ENCODE data around the gene FCHO1. TPM values are rescaled to one million over a fixed set of nuclear protein-coding genes. Genes with fewer than 3 reads are reported as not detected.
A peak's percentile ranks its signal among the peaks of the same experiment; 100 is the strongest.

The FCHO1 gene
- total and polyA plus RNA-seq, 10 of the 15 experiments (the other 5 are each of a cell fraction or from before 2014, with no cell fraction given), result 0.14 to 45.8 (median 15.8) TPM

- H3K4me3 ChIP-seq, result no peak overlapping the region
- ChIA-PET RAD21 (ENCODE audit: unreplicated experiment) (interaction anchor here (1.3 kb wide), 1 partner anchor 27 kb away, joined by 4 read pairs; no protein-coding TSS in a partner anchor), CTCF (interaction anchor here (1.7 kb wide), 1 partner anchor 28 kb away, joined by 4 read pairs; no protein-coding TSS in a partner anchor), SMC1A (ENCODE audit: uncharacterized antibody, unreplicated experiment) (interaction anchor here (0.8 to 1.9 kb wide), 2 partner anchors 28 to 49 kb away, joined by 3 to 5 read pairs; no protein-coding TSS in a partner anchor), POLR2A (no interaction called here)
- no peaks in the 10 kb centered on the region; the same call in 2 of the 3 replicates for H3K9me3 ChIP-seq (replicated peaks; ENCODE audit: control insufficient read depth, insufficient read depth, low read length)
- no peak overlapping the region for H2AFZ ChIP-seq (ENCODE audit: control insufficient read depth, low read depth, low read length)
- H3K27ac ChIP-seq (ENCODE audit: control insufficient read depth, insufficient read depth), result no peak overlapping the region
- peaks cover 2% of the 10 kb centered on the region for H3K79me2 ChIP-seq (ENCODE audit: control insufficient read depth, insufficient read depth, low read length)
- DNase-seq (ENCODE audit: low read depth, low spot score) (no peak), FAIRE-seq (no peak), ATAC-seq (no peak)
- no peak overlapping the region for H3K4me2 ChIP-seq (ENCODE audit: control insufficient read depth, insufficient read depth)
- H3K4me1 ChIP-seq (ENCODE audit: control insufficient read depth, insufficient read depth, low read length), result peaks cover 2% of the 10 kb centered on the region
- WGBS (ENCODE audit: insufficient coverage, insufficient replicate concordance, low lambda C conversion rate, missing lambda C conversion rate), result 95% methylated on average over 49 of the region's 62 CpGs
- H4K20me1 ChIP-seq (ENCODE audit: control insufficient read depth, insufficient read depth), result 0 out of 2 replicates have a peak, but pooled peaks cover 2% of the 10 kb centered on the region
- H3K36me3 ChIP-seq (ENCODE audit: control insufficient read depth in 2 of 2, insufficient read depth in 2 of 2, low read length in 1 of 2), result peaks cover 12 to 32% of the 10 kb centered on the region in 2 experiments; a peak in 3 of 4 replicates
- H3K9ac ChIP-seq (ENCODE audit: control insufficient read depth, insufficient read depth, low read length), result no peak overlapping the region
- intact Hi-C loops (cut with micrococcal nuclease; ENCODE audit: unreplicated experiment), result no loop called here
- in situ Hi-C loops (cut with MboI), result no loop called here
- BruUV-seq (replicated peaks), result no TSS peak
- no peaks in the 10 kb centered on the region for H3K27me3 ChIP-seq (replicated peaks in 1 of 2; ENCODE audit: control insufficient read depth in 2 of 2, insufficient read depth in 2 of 2, low read length in 1 of 2)
- TF ChIP-seq POLR2A (IDR thresholded peaks at IDR 0.05; ENCODE audit: low read depth, low read length) (peak; percentile 42), MLLT1 (IDR thresholded peaks at IDR 0.05) (no peak)
Observed at GRCh38 chr19:17726964-17727773, 24.1 kb upstream of the FCHO1 start.

- H3K9ac ChIP-seq (ENCODE audit: control insufficient read depth, insufficient read depth, low read length), result no peak overlapping the region
- TF ChIP-seq ZSCAN29 (IDR thresholded peaks at IDR 0.05) (no peak), IRF5 (IDR thresholded peaks at IDR 0.05; ENCODE audit: borderline replicate concordance) (no peak), NRF1 (conservative IDR thresholded peaks at IDR 0.05; ENCODE audit: low read depth, low read length) (no peak), HDAC6 (IDR thresholded peaks at IDR 0.05; ENCODE audit: unreplicated experiment) (no peak), ZNF207 (IDR thresholded peaks at IDR 0.05; ENCODE audit: borderline replicate concordance) (no peak), KDM1A (IDR thresholded peaks at IDR 0.05; ENCODE audit: borderline replicate concordance) (no peak), GABPA (IDR thresholded peaks at IDR 0.05; ENCODE audit: low read depth) (no peak), NFIC (IDR thresholded peaks at IDR 0.05; ENCODE audit: low read depth, low read length) (no peak), YBX1 (IDR thresholded peaks at IDR 0.05) (no peak)
Observed at GRCh38 chr19:17727843-17728242, 23.4 kb upstream of the FCHO1 start.

More at GRCh38 chr19:17727843-17728242, 23.4 kb upstream of the FCHO1 start:
- DNase-seq (ENCODE audit: low read depth, low spot score) (no peak), FAIRE-seq (no peak), ATAC-seq (no peak)
- no TSS peak for BruUV-seq (replicated peaks)
- Histone ChIP-seq H3K4me2 (ENCODE audit: control insufficient read depth, insufficient read depth) (no peak overlapping the region), H3K36me3 (ENCODE audit: control insufficient read depth in 2 of 2, insufficient read depth in 2 of 2, low read length in 1 of 2) (peaks cover 12 to 32% of the 10 kb centered on the region in 2 experiments; a peak in 3 of 4 replicates), H3K27ac (ENCODE audit: control insufficient read depth, insufficient read depth) (no peak overlapping the region), H3K79me2 (ENCODE audit: control insufficient read depth, insufficient read depth, low read length) (peaks cover 2% of the 10 kb centered on the region), H3K27me3 (replicated peaks in 1 of 2; ENCODE audit: control insufficient read depth in 2 of 2, insufficient read depth in 2 of 2, low read length in 1 of 2) (no peaks in the 10 kb centered on the region), H4K20me1 (ENCODE audit: control insufficient read depth, insufficient read depth) (0 out of 2 replicates have a peak, but pooled peaks cover 2% of the 10 kb centered on the region), H3K9me3 (replicated peaks; ENCODE audit: control insufficient read depth, insufficient read depth, low read length) (no peaks in the 10 kb centered on the region; the same call in 2 of the 3 replicates), H3K4me3 (no peak overlapping the region), H3K4me1 (ENCODE audit: control insufficient read depth, insufficient read depth, low read length) (no peaks in the 10 kb centered on the region), H2AFZ (ENCODE audit: control insufficient read depth, low read depth, low read length) (no peak overlapping the region)
- WGBS (ENCODE audit: insufficient coverage, insufficient replicate concordance, low lambda C conversion rate, missing lambda C conversion rate), result 96% methylated on average over 19 of the region's 19 CpGs
- in situ Hi-C loops (cut with MboI) (no loop called here), intact Hi-C loops (cut with micrococcal nuclease; ENCODE audit: unreplicated experiment) (no loop called here)
- ChIA-PET CTCF (interaction anchor here (0.9 to 1.4 kb wide), 3 partner anchors 37 to 56 kb away, joined by 3 to 5 read pairs (median 5); no protein-coding TSS in a partner anchor), SMC1A (ENCODE audit: uncharacterized antibody, unreplicated experiment) (interaction anchor here (0.8 to 1.9 kb wide), 2 partner anchors 27 to 49 kb away, joined by 3 to 5 read pairs; no protein-coding TSS in a partner anchor), RAD21 (ENCODE audit: unreplicated experiment) (interaction anchor here (1.3 kb wide), 1 partner anchor 27 kb away, joined by 4 read pairs; no protein-coding TSS in a partner anchor), POLR2A (no interaction called here)

All from GM12878 (cell line).